C4-2B (cell line): Measurements from ENCODE around the gene FGD4.

ENCODE experiments used
- CTCF ChIP-seq: fragments of 450-650 bp; conservative IDR thresholded peaks from 2 replicates; pipeline ENCODE4 v1.5.1; 2017; ENCODE audit warnings: mild to moderate bottlenecking
- ZFX ChIP-seq: fragments of 450-650 bp; IDR thresholded peaks from 2 replicates; pipeline ENCODE4 v1.6.1; 2017

DNA sequence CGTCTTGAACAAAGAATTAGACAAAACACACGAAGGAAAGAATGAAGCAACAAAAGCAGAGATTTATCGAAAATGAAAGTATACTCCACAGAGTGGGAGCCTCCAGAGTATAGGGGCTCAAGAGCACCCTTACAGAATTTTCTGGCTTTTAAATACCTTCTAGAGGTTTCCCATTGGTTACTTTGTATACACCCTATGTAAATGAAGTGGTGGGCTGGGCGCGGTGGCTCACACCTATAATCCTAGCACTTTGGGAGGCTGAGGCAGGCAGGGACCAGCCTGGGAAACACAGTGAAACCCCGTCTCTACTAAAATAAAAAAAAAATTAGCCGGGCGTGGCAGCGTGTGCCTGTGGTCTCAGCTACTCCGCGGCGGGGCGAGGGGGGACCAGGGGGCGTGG, 266.7 kb downstream of the FGD4 start:
- TF ChIP-seq CTCF (no peak), ZFX (no peak)
